ENCODE results near the gene KCTD1.
A peak's percentile ranks its signal among the peaks of the same experiment; 100 is the strongest.

The KCTD1 gene

GRCh38 chr18:26480897-26481795 is 67.2 kb downstream of the KCTD1 start:
- no peak for DNase-seq

GRCh38 chr18:26479681-26480079 is 68.7 kb downstream of the KCTD1 start:
- no peak for DNase-seq

GRCh38 chr18:26479065-26479680 is 69.2 kb downstream of the KCTD1 start:
- DNase-seq, result no peak

- no peak for DNase-seq
These were observed 70.4 kb downstream of the KCTD1 start for GRCh38 chr18:26477828-26478466.

GRCh38 chr18:26476697-26477096 is 71.7 kb downstream of the KCTD1 start:
- DNase-seq, result no peak

GRCh38 chr18:26474542-26474941 is 73.8 kb downstream of the KCTD1 start:
- no peak for DNase-seq

GRCh38 chr18:26473672-26474071 is 74.7 kb downstream of the KCTD1 start:
- no peak for DNase-seq

GRCh38 chr18:26471826-26472225 is 76.5 kb downstream of the KCTD1 start:
- no peak for DNase-seq

- no peak for DNase-seq
These were observed 77.3 kb downstream of the KCTD1 start for GRCh38 chr18:26471027-26471426.

GRCh38 chr18:26470011-26470637 is 78.2 kb downstream of the KCTD1 start:
- peak; percentile 43 for DNase-seq

GRCh38 chr18:26468931-26469340 is 79.4 kb downstream of the KCTD1 start:
- peak; percentile 54 for DNase-seq

- no peak for DNase-seq
These were observed 82.3 kb downstream of the KCTD1 start for GRCh38 chr18:26466026-26466425.

- no peak for DNase-seq
These were observed 82.9 kb downstream of the KCTD1 start for GRCh38 chr18:26465431-26465830.

- DNase-seq, result no peak
These were observed 84.0 kb downstream of the KCTD1 start for GRCh38 chr18:26464128-26465011.

GRCh38 chr18:26462355-26462754 is 86.0 kb downstream of the KCTD1 start:
- DNase-seq, result no peak

- no peak for DNase-seq
These were observed 86.9 kb downstream of the KCTD1 start for GRCh38 chr18:26461405-26461804.

GRCh38 chr18:26460449-26461091 is 87.8 kb downstream of the KCTD1 start:
- no peak for DNase-seq

- DNase-seq, result no peak
These were observed 88.5 kb downstream of the KCTD1 start for GRCh38 chr18:26459884-26460283.

GRCh38 chr18:26459340-26459739 is 89.0 kb downstream of the KCTD1 start:
- DNase-seq, result no peak

- DNase-seq, result no peak
These were observed 89.7 kb downstream of the KCTD1 start for GRCh38 chr18:26458526-26459232.
